HuH-7.5 (cell line): ENCODE data around the gene ARHGEF3.

Source experiments
- DNase-seq: peaks from one replicate; pipeline ENCODE4 v3.0.0; 2011; ENCODE audit warnings: low spot score

ARHGEF3 gene

GRCh38 chr3:56795097-56795828, 6.5 kb downstream of the ARHGEF3 start:
- DNase-seq, result no peak

- no peak for DNase-seq
Observed at GRCh38 chr3:56792193-56792592, 9.6 kb downstream of the ARHGEF3 start.

GRCh38 chr3:56790016-56790821, 11.5 kb downstream of the ARHGEF3 start:
- DNase-seq, result no peak

GRCh38 chr3:56789076-56789475, 12.7 kb downstream of the ARHGEF3 start:
- DNase-seq, result no peak

- DNase-seq, result no peak
Observed at GRCh38 chr3:56788521-56788920, 13.2 kb downstream of the ARHGEF3 start.

- no peak for DNase-seq
Observed at GRCh38 chr3:56787784-56788256, 13.9 kb downstream of the ARHGEF3 start.

- no peak for DNase-seq
Observed at GRCh38 chr3:56787258-56787775, 14.4 kb downstream of the ARHGEF3 start.

- DNase-seq, result no peak
Observed at GRCh38 chr3:56785499-56785898, 16.2 kb downstream of the ARHGEF3 start.

GRCh38 chr3:56784448-56785001, 17.2 kb downstream of the ARHGEF3 start:
- DNase-seq, result no peak

- no peak for DNase-seq
Observed at GRCh38 chr3:56783644-56784447, 17.9 kb downstream of the ARHGEF3 start.

GRCh38 chr3:56782906-56783305, 18.8 kb downstream of the ARHGEF3 start:
- DNase-seq, result no peak

GRCh38 chr3:56782215-56782614, 19.5 kb downstream of the ARHGEF3 start:
- no peak for DNase-seq

GRCh38 chr3:56781762-56782161, 20.0 kb downstream of the ARHGEF3 start:
- DNase-seq, result no peak

GRCh38 chr3:56780936-56781335, 20.8 kb downstream of the ARHGEF3 start:
- no peak for DNase-seq

GRCh38 chr3:56778893-56779292, 22.9 kb downstream of the ARHGEF3 start:
- DNase-seq, result no peak

- DNase-seq, result no peak
Observed at GRCh38 chr3:56776556-56776950, 25.2 kb downstream of the ARHGEF3 start.

GRCh38 chr3:56775838-56776555, 25.8 kb downstream of the ARHGEF3 start:
- no peak for DNase-seq

GRCh38 chr3:56775445-56775837, 26.3 kb downstream of the ARHGEF3 start:
- no peak for DNase-seq

- no peak for DNase-seq
Observed at GRCh38 chr3:56773986-56774385, 27.8 kb downstream of the ARHGEF3 start.

GRCh38 chr3:56772952-56773938, 28.5 kb downstream of the ARHGEF3 start:
- DNase-seq, result no peak
